Activated naive CD8-positive, alpha-beta T cell (primary cell): ENCODE results near the gene FABP7.

Experiments
- H3K27ac Mint-ChIP-seq: one replicate; pipeline ENCODE4 v1.8.0; 2021; ENCODE audit warnings: mixed read lengths
- H3K27me3 Mint-ChIP-seq: one replicate; pipeline ENCODE4 v1.8.0; 2021; ENCODE audit warnings: mixed read lengths
- H3K36me3 Mint-ChIP-seq: one replicate; pipeline ENCODE4 v1.8.0; 2021; ENCODE audit warnings: mixed read lengths
- H3K4me1 Mint-ChIP-seq: one replicate; pipeline ENCODE4 v1.8.0; 2021; ENCODE audit warnings: low read depth, mixed read lengths
- H3K4me3 Mint-ChIP-seq: one replicate; pipeline ENCODE4 v1.8.0; 2021; ENCODE audit warnings: mild to moderate bottlenecking, mixed read lengths
- H3K9me3 Mint-ChIP-seq: one replicate; pipeline ENCODE4 v1.8.0; 2021; ENCODE audit warnings: low read depth, mixed read lengths

Gene FABP7

DNA sequence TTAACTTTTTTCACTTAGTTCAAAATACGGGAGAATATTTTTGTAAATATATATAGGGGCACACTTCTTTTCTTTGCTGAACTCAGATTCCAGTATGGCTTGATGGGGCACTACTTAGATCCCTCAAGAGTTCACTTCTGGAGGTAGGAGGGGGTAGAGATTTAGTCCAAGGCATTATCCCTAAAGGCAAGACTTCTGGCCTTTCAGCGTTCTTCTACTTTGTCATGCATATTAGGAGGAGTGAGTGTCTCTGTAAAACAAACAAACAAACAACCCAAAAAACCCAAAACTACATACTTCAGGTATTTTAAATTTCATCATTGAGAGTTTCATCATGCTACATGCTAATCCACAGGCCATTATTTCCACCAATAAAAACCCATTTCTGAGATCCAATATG is 41.6 kb downstream of the FABP7 start:
- no peaks in the 10 kb centered on the region for H3K27me3 Mint-ChIP-seq
- no peak overlapping the region for H3K4me3 Mint-ChIP-seq
- no peaks in the 10 kb centered on the region for H3K9me3 Mint-ChIP-seq
- no peaks in the 10 kb centered on the region for H3K36me3 Mint-ChIP-seq
- no peak overlapping the region for H3K27ac Mint-ChIP-seq
- H3K4me1 Mint-ChIP-seq: no peaks in the 10 kb centered on the region

DNA sequence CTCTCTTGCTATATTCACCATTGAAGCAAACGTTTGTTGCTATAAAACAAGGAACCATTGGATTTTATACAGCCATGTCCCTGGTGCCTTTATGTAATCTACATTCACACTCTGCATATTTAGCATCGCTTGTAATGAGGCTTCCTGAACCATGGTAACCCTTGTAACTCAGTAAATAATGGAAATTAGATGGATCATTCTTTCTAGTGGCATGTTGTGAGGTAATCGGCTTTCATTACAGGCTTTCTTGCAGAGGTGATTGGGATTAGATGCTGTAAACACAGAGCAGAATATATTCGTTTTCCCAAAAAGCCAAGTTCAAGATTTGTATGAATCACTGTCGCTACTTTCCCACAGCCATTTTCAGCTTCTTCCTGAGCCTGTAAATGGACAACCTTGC is 45.6 kb downstream of the FABP7 start:
- H3K27ac Mint-ChIP-seq: no peak overlapping the region
- no peaks in the 10 kb centered on the region for H3K27me3 Mint-ChIP-seq
- H3K9me3 Mint-ChIP-seq: no peaks in the 10 kb centered on the region
- no peak overlapping the region for H3K4me3 Mint-ChIP-seq
- no peaks in the 10 kb centered on the region for H3K36me3 Mint-ChIP-seq
- no peaks in the 10 kb centered on the region for H3K4me1 Mint-ChIP-seq

DNA sequence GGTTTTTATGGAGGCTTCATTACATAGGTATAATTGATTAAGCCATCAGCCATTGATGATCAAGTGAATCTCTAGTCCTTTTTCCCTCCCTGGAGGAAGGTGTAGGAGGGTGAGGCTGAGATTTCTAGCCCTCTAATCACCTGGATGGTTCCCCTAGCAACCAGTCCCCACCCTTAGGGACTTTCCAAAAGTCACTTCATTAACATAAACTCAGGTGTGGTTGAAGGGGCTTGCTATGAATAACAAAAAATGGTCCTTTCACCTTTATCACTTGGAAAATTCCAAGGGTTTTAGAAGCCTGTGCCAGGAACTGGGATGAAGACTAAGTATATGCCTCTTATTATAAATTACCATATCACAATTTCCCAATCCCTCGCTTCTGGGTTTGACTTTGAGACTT is 49.9 kb downstream of the FABP7 start:
- Mint-ChIP-seq H3K36me3 (no peaks in the 10 kb centered on the region), H3K9me3 (no peaks in the 10 kb centered on the region), H3K4me3 (no peak overlapping the region), H3K27me3 (peaks cover 3% of the 10 kb centered on the region), H3K27ac (no peak overlapping the region), H3K4me1 (no peaks in the 10 kb centered on the region)

DNA sequence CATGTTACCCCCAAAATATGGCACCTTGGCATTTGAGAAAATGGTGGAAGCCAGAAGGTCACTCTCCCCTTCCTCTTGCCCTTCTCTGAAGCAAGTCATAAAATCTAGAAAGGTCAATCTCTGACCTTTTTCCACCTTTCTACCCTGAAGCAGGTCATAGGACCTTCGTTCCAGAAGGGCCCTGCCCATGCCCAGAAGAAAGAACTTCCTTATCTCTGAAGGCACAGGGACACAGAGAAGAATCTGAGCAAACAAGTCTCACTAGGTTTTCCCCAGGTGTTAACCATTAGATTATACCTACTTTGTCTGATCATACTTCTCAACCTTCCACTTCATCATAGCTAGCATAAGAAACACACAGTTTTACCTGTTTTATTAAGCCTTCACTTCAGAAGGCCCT is 52.0 kb downstream of the FABP7 start:
- H3K9me3 Mint-ChIP-seq: no peaks in the 10 kb centered on the region
- H3K36me3 Mint-ChIP-seq: no peaks in the 10 kb centered on the region
- H3K4me3 Mint-ChIP-seq: no peak overlapping the region
- no peak overlapping the region for H3K27ac Mint-ChIP-seq
- no peaks in the 10 kb centered on the region for H3K4me1 Mint-ChIP-seq
- H3K27me3 Mint-ChIP-seq: peaks cover 9% of the 10 kb centered on the region

- no peak overlapping the region for H3K4me3 Mint-ChIP-seq
- H3K27me3 Mint-ChIP-seq: peaks cover 9% of the 10 kb centered on the region
- no peaks in the 10 kb centered on the region for H3K4me1 Mint-ChIP-seq
- H3K27ac Mint-ChIP-seq: no peak overlapping the region
- no peaks in the 10 kb centered on the region for H3K9me3 Mint-ChIP-seq
- H3K36me3 Mint-ChIP-seq: no peaks in the 10 kb centered on the region
Measured at GRCh38 chr6:122832459-122832858, 52.9 kb downstream of the FABP7 start.

DNA sequence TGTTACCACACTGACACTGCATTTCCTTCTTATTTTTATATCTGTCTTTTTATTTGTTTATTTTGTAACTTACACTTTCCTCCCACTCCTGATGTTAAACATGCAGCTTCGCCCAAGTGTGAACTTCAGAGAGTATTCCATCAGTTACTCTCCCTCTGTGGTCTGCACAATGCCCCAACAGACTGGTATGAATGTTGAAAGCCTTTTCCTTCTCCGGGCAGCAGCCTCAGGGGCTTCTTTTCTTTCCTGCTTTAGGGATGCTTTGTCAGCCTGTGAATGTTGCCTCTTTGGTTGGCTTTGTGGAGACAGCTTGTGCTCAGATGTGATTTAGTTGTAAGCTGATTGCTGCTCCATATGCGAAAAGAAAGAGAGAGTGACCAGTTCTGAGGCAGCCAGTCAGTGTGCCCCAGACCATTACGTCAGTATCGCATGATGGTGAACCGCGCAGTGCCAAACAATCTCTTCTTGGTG is 53.5 kb downstream of the FABP7 start:
- Mint-ChIP-seq H3K9me3 (no peaks in the 10 kb centered on the region), H3K27me3 (peaks cover 9% of the 10 kb centered on the region), H3K4me3 (no peak overlapping the region), H3K4me1 (no peaks in the 10 kb centered on the region), H3K27ac (no peak overlapping the region), H3K36me3 (no peaks in the 10 kb centered on the region)
